HepG2 (cell line): ENCODE data around the gene ARFGAP3. TPM values are rescaled to one million over a fixed set of nuclear protein-coding genes. Genes with fewer than 3 reads are reported as not detected.

ENCODE experiments used
- ARNT2 ChIP-seq: sonication (generic); formaldehyde crosslinking; IDR thresholded peaks from 2 replicates; pipeline ENCODE4 v1.8.0; 2022; ENCODE audit warnings: mild to moderate bottlenecking, low read depth, missing genetic modification reagents, moderate library complexity
- BRD4 ChIP-seq: sonication (generic); formaldehyde crosslinking; IDR thresholded peaks from 2 replicates; pipeline ENCODE4 v1.4.0; 2020; ENCODE audit warnings: missing genetic modification reagents
- CC2D1A ChIP-seq: sonication (generic); formaldehyde crosslinking; IDR thresholded peaks from 2 replicates; pipeline ENCODE4 v1.8.1; 2023; ENCODE audit warnings: mild to moderate bottlenecking, missing genetic modification reagents
- GABPB1 ChIP-seq: IDR thresholded peaks from 2 replicates; pipeline ENCODE4 v1.6.1; 2016; ENCODE audit warnings: mild to moderate bottlenecking, missing genetic modification reagents, moderate library complexity, missing compliant biosample characterization
- GFI1 ChIP-seq: sonication (generic); formaldehyde crosslinking; IDR thresholded peaks from 2 replicates; pipeline ENCODE4 v1.5.0; 2020; ENCODE audit warnings: missing genetic modification reagents, mild to moderate bottlenecking, borderline replicate concordance
- KDM4B ChIP-seq: sonication (generic); formaldehyde crosslinking; IDR thresholded peaks from 2 replicates; pipeline ENCODE4 v1.4.0; 2020; ENCODE audit warnings: missing genetic modification reagents
- MXD1 ChIP-seq: sonication (generic); formaldehyde crosslinking; IDR thresholded peaks from 2 replicates; pipeline ENCODE4 v1.4.0; 2020; ENCODE audit warnings: mild to moderate bottlenecking, missing genetic modification reagents
- NAIF1 ChIP-seq: sonication (generic); formaldehyde crosslinking; IDR thresholded peaks from 2 replicates; pipeline ENCODE4 v1.5.0; 2020; ENCODE audit warnings: mild to moderate bottlenecking, missing genetic modification reagents, borderline replicate concordance
- NCOA2 ChIP-seq: sonication (generic); formaldehyde crosslinking; IDR thresholded peaks from 2 replicates; pipeline ENCODE4 v1.8.0; 2022; ENCODE audit warnings: inconsistent platforms
- PAF1 ChIP-seq: IDR thresholded peaks from 2 replicates; pipeline ENCODE4 v1.6.1; 2016; ENCODE audit warnings: missing genetic modification reagents, missing compliant biosample characterization
- SAP130 ChIP-seq: IDR thresholded peaks from 2 replicates; pipeline ENCODE4 v1.6.1; 2016; ENCODE audit warnings: low read depth
- SMARCC2 ChIP-seq: fragments of 450-650 bp; IDR thresholded peaks from 2 replicates; pipeline ENCODE4 v1.6.1; 2017; ENCODE audit warnings: antibody characterized with exemption, mild to moderate bottlenecking
- STAT6 ChIP-seq: sonication (generic); formaldehyde crosslinking; IDR thresholded peaks from 2 replicates; pipeline ENCODE4 v1.4.0; 2020; ENCODE audit warnings: missing genetic modification reagents, mild to moderate bottlenecking, borderline replicate concordance
- U2AF2 ChIP-seq: fragments of 200-400 bp; formaldehyde crosslinking; IDR thresholded peaks from 2 replicates; pipeline ENCODE4 v1.6.1; 2017; ENCODE audit warnings: low read depth, mild to moderate bottlenecking, low read length
- ZNF619 ChIP-seq: sonication (generic); formaldehyde crosslinking; IDR thresholded peaks from 2 replicates; pipeline ENCODE4 v1.4.0; 2020; ENCODE audit warnings: mild to moderate bottlenecking, missing genetic modification reagents
- ZNF644 ChIP-seq: IDR thresholded peaks from 2 replicates; pipeline ENCODE4 v1.6.1; 2016; ENCODE audit warnings: low read depth
- ZNF7 ChIP-seq: IDR thresholded peaks from 2 replicates; pipeline ENCODE4 v1.6.1; 2016; ENCODE audit warnings: missing biosample characterization, missing genetic modification reagents
- ZNF710 ChIP-seq: sonication (generic); formaldehyde crosslinking; IDR thresholded peaks from 2 replicates; pipeline ENCODE4 v1.5.0; 2020; ENCODE audit warnings: mild to moderate bottlenecking, missing genetic modification reagents, borderline replicate concordance
- polyA plus RNA-seq, 8 experiments: library from polyadenylated mRNA; depleted of rRNA in 3 of 8; stranded (reverse) in 7 of 8; unstranded in 1 of 8; fragments of >200 nt; fragmentation: Illumina TruSeq in 4 of 8; extraction: Trizol in 4 of 8; gene quantifications; 2 replicates each; pipeline versions ENCODE4 v1.2.1 to v1.2.3, GENCODE V29; 2011 to 2016; ENCODE audit warnings: low read depth in 4 of 8, missing spikeins in 1 of 8, mixed read lengths in 1 of 8; ENCODE audit not compliant: insufficient read depth in 1 of 8
- total RNA-seq, 5 experiments: library from RNA; depleted of rRNA; stranded (reverse); fragments of >200 nt; fragmentation: Illumina TruSeq; extraction: Trizol; gene quantifications; 2 replicates each; pipeline ENCODE4 v1.2.3, GENCODE V29; 2016; ENCODE audit warnings: low read depth in 1 of 5
- TF ChIP-seq, protein P1 (sequence below): IDR thresholded peaks from 2 replicates; pipeline ENCODE4 v1.6.1; 2016; ENCODE audit warnings: missing compliant biosample characterization, missing genetic modification reagents, borderline replicate concordance
- TF ChIP-seq, protein P2 (sequence below): sonication (generic); formaldehyde crosslinking; IDR thresholded peaks from 2 replicates; pipeline ENCODE4 v1.8.0; 2022; ENCODE audit warnings: low read depth, missing genetic modification reagents
- TF ChIP-seq, protein P3 (sequence below): sonication (generic); formaldehyde crosslinking; IDR thresholded peaks from 2 replicates; pipeline ENCODE4 v1.5.0; 2020; ENCODE audit warnings: missing genetic modification reagents

ARFGAP3 gene
- total and polyA plus RNA-seq, 2 of the 13 experiments (the other 11 are each of a cell fraction or from before 2014, with no cell fraction given): 41.7 to 61.6 TPM

DNA sequence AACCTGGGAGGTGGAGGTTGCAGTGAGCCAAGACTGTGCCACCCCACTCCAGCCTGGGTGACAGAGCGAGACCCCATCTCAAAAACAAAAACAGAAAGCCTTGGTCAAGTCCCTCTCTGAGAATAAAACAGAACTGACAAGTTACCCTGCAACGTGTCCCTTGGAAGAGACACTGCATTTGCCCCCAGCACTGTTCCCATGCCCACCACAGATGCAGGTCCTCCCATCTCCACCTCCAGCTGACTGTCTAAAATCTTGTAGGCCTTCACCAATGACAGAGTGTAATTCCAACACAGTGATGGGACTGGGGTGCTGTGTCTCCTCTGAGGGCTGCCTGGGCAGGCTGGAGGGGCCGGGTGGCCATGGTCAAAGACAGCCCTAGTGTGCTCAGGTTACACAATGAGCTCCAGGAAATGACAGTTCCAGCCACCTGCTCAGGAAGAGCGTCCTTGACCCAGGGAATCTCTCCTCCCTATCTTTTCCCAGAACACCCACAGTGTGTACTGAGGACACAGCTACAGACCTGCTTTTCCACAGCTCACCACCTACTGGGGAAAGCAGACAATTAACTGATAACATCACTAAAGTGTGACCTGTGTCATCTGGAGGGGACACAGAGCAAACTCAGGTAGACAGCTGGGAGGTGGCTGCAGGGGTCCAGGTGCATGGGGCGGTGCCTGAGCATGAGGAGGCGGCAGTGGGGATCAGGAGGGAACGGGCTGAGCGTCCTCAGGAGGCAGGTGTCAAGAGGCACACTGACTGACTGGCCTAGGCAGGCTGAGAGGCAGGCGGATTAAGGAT is 56.4 kb downstream of the ARFGAP3 start (continued):
- no peak for TF ChIP-seq STAT6 (CRISPR knock-in tag)
- no peak for TF ChIP-seq SMARCC2
- no peak for TF ChIP-seq PAF1
- peak; percentile 99 for TF ChIP-seq SAP130 (CRISPR knock-in tag)
- TF ChIP-seq GABPB1: peak; percentile 58
- no peak for TF ChIP-seq MXD1 (CRISPR knock-in tag)
- 0 out of 2 replicates have a peak, but pooled peaks have one; percentile 82 for TF ChIP-seq GFI1 (CRISPR knock-in tag)
- TF ChIP-seq CC2D1A (CRISPR knock-in tag): no peak
- no peak for TF ChIP-seq ZNF7 (CRISPR knock-in tag)
- TF ChIP-seq U2AF2: no peak
- 0 out of 2 replicates have a peak, but pooled peaks have one; percentile 75 for TF ChIP-seq KDM4B (CRISPR knock-in tag)
- TF ChIP-seq ZNF644: peak; percentile 64; the same call in 1 of the 2 replicates
- TF ChIP-seq, protein P1, sequence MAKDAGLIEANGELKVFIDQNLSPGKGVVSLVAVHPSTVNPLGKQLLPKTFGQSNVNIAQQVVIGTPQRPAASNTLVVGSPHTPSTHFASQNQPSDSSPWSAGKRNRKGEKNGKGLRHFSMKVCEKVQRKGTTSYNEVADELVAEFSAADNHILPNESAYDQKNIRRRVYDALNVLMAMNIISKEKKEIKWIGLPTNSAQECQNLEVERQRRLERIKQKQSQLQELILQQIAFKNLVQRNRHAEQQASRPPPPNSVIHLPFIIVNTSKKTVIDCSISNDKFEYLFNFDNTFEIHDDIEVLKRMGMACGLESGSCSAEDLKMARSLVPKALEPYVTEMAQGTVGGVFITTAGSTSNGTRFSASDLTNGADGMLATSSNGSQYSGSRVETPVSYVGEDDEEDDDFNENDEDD (CRISPR knock-in tag): peak; percentile 30; the same call in 1 of the 2 replicates
- no peak for TF ChIP-seq BRD4 (CRISPR knock-in tag)
- TF ChIP-seq ARNT2 (CRISPR knock-in tag): peak; percentile 53; the same call in 1 of the 2 replicates
- TF ChIP-seq NCOA2 (CRISPR knock-in tag): peak; percentile 100
- no peak for TF ChIP-seq ZNF619 (CRISPR knock-in tag)
- TF ChIP-seq NAIF1 (CRISPR knock-in tag): no peak
- TF ChIP-seq, protein P2, sequence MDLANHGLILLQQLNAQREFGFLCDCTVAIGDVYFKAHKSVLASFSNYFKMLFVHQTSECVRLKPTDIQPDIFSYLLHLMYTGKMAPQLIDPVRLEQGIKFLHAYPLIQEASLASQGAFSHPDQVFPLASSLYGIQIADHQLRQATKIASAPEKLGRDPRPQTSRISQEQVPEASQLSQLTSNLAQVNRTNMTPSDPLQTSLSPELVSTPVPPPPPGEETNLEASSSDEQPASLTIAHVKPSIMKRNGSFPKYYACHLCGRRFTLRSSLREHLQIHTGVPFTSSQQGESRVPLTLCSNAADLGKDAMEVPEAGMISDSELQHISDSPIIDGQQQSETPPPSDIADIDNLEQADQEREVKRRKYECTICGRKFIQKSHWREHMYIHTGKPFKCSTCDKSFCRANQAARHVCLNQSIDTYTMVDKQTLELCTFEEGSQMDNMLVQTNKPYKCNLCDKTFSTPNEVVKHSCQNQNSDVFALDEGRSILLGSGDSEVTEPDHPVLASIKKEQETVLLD (CRISPR knock-in tag): peak; percentile 39; the same call in 1 of the 2 replicates
- peak; percentile 86; the same call in 1 of the 2 replicates for TF ChIP-seq ZNF710
- TF ChIP-seq, protein P3, sequence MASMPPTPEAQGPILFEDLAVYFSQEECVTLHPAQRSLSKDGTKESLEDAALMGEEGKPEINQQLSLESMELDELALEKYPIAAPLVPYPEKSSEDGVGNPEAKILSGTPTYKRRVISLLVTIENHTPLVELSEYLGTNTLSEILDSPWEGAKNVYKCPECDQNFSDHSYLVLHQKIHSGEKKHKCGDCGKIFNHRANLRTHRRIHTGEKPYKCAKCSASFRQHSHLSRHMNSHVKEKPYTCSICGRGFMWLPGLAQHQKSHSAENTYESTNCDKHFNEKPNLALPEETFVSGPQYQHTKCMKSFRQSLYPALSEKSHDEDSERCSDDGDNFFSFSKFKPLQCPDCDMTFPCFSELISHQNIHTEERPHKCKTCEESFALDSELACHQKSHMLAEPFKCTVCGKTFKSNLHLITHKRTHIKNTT (CRISPR knock-in tag): no peak
